ENCODE results near the gene LMAN2.

DNA sequence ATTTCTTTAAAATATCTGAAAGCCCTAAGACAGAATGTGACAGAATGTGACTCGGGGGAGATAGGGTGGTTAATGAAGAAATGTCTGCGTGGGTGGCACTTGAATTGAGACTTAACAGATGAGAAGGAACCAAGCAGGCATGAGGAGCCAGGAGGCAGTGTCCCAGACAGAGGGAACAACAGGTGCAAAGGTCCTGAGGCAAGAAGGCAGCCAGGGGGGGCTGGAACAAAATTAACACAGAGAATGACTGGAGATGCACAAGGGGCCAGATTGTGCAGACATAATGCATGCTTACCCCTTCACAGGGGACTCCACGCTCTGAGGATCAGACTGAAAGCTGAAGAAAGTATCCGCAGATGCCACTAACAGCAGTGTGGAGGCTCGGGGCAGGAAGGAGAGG lies 1.7 kb downstream of the LMAN2 start:
- TF ChIP-seq POLR2AphosphoS5 (IDR thresholded peaks at IDR 0.05), result no peak
- no peak for TF ChIP-seq POLR2A (IDR thresholded peaks at IDR 0.05)
- TF ChIP-seq, protein P1, sequence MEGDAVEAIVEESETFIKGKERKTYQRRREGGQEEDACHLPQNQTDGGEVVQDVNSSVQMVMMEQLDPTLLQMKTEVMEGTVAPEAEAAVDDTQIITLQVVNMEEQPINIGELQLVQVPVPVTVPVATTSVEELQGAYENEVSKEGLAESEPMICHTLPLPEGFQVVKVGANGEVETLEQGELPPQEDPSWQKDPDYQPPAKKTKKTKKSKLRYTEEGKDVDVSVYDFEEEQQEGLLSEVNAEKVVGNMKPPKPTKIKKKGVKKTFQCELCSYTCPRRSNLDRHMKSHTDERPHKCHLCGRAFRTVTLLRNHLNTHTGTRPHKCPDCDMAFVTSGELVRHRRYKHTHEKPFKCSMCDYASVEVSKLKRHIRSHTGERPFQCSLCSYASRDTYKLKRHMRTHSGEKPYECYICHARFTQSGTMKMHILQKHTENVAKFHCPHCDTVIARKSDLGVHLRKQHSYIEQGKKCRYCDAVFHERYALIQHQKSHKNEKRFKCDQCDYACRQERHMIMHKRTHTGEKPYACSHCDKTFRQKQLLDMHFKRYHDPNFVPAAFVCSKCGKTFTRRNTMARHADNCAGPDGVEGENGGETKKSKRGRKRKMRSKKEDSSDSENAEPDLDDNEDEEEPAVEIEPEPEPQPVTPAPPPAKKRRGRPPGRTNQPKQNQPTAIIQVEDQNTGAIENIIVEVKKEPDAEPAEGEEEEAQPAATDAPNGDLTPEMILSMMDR (IDR thresholded peaks at IDR 0.05), result no peak
- no peak for TF ChIP-seq EP300 (IDR thresholded peaks at IDR 0.05)
